GM21381 (cell line): ENCODE measurements around the gene CHD8.
"Not testable (repeated sequence)": the region's sequence is repeated elsewhere in the genome, so short reads cannot be mapped to it uniquely, and the experiment has no call there.

Experiments used
- ATAC-seq: cut with Tn5 transposase; IDR thresholded peaks from one replicate; pipeline ENCODE4 v1.9.1; 2021; ENCODE audit warnings: mild to moderate bottlenecking, moderate library complexity; ENCODE audit not compliant: unreplicated experiment

CHD8 gene, protein sequence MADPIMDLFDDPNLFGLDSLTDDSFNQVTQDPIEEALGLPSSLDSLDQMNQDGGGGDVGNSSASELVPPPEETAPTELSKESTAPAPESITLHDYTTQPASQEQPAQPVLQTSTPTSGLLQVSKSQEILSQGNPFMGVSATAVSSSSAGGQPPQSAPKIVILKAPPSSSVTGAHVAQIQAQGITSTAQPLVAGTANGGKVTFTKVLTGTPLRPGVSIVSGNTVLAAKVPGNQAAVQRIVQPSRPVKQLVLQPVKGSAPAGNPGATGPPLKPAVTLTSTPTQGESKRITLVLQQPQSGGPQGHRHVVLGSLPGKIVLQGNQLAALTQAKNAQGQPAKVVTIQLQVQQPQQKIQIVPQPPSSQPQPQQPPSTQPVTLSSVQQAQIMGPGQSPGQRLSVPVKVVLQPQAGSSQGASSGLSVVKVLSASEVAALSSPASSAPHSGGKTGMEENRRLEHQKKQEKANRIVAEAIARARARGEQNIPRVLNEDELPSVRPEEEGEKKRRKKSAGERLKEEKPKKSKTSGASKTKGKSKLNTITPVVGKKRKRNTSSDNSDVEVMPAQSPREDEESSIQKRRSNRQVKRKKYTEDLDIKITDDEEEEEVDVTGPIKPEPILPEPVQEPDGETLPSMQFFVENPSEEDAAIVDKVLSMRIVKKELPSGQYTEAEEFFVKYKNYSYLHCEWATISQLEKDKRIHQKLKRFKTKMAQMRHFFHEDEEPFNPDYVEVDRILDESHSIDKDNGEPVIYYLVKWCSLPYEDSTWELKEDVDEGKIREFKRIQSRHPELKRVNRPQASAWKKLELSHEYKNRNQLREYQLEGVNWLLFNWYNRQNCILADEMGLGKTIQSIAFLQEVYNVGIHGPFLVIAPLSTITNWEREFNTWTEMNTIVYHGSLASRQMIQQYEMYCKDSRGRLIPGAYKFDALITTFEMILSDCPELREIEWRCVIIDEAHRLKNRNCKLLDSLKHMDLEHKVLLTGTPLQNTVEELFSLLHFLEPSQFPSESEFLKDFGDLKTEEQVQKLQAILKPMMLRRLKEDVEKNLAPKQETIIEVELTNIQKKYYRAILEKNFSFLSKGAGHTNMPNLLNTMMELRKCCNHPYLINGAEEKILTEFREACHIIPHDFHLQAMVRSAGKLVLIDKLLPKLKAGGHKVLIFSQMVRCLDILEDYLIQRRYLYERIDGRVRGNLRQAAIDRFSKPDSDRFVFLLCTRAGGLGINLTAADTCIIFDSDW (N-terminal part only)

DNA sequence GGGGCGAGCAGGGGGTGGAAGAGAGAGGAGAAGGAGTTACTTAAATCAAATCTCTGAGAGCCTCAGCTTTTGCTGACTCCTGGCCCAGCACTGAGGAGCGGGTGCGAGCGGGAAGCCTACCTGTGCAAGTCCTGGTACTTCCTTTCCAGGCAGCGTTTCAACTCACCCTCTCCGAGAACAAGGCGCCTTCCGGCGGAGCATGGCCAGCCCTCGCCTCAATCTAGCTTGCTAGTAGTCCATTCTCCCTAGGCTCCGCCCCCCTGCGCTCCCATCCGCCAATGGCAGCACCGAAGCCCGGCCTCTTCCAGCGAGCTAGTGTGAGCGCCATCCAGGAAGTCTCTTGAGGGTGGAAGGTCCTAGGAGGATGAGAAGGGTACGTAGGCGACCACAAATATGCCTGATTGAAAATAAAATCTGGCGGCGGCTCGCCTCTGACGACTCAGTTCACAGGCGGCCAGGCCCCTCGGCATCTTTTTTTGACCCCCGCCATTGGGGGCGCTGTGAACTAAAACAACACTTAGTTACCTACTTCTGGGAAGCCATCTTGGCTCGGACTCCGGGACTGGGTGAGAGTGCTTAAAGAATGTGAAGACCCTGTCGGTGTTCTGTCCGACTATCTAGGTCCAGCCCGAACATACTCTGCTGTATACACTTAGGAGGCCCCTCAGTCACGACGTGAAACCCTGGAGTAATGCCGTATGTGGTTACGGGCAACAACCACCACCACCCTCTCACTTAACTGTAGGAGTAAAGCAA is at the start of gene CHD8:
Gene CHD8, minus strand, starts transcription at position 212 of the 756 bp plus-strand sequence. CDS start 24,480 bp downstream, outside the sequence.
- peak; percentile 98 for ATAC-seq

DNA sequence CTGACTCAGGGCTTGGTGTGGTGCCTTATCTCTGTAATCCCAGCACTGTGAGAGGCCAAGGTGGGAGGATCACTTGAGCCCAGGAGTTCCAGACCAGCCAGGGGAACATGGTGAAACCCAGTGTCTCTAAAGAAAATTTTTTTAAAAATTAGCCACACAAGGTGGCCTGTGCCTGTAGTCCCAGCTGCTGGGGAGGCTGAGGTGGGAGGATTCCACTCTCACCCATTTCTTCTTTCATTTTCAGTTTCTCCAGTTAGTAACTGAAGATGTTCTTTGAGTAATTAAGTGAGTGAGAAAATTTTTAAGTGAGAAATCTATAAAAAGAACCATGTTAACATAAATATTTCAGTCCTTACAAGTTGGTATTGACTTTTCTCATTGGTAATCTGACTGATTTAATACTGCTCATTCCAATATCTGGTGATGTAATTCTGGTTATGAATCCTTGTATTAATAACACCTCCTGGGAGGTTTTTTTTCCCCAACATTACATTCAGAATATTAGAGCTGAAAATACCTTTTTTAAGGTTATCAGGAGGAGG is 49.2 kb upstream of the CHD8 start:
- peak; percentile 83 for ATAC-seq

DNA sequence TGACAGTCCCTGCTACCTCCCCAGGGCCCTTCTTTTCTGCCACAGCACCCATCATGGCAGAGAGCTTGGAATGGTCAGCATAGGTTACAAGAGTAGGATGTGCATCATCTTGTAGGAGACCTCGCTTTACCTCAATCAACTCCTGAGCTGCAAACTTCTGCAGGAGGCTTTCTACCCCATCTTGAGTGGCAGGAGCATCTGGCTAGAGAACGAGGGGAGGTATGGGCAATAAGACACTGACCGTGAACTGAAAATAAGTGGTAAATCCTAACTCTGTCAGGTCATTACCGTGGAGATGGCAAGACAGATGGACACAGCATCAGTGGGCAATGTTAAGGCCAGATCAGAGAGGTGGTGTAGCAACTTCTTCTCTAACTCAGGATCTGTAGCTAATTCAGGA is 47.5 kb upstream of the CHD8 start:
- ATAC-seq, result no peak

DNA sequence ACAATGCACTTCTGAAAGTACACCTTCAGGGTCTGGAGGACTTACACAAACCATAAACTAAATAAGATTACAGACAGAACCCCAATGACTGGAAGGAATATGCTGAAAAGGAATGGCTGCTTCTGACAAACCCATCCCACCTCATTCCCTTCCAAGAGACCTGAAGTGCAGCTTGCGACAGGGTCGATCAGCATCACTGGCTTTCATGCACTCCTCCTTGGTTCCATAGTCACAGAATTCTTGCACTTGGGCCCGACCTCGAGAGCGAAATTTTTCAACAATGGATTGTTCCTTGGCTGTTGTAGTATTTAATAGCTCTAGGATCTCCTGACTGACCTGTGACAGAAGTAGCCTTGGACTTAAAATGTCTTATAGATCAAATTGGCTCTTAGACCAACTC is 45.6 kb upstream of the CHD8 start:
- ATAC-seq, result no peak

DNA sequence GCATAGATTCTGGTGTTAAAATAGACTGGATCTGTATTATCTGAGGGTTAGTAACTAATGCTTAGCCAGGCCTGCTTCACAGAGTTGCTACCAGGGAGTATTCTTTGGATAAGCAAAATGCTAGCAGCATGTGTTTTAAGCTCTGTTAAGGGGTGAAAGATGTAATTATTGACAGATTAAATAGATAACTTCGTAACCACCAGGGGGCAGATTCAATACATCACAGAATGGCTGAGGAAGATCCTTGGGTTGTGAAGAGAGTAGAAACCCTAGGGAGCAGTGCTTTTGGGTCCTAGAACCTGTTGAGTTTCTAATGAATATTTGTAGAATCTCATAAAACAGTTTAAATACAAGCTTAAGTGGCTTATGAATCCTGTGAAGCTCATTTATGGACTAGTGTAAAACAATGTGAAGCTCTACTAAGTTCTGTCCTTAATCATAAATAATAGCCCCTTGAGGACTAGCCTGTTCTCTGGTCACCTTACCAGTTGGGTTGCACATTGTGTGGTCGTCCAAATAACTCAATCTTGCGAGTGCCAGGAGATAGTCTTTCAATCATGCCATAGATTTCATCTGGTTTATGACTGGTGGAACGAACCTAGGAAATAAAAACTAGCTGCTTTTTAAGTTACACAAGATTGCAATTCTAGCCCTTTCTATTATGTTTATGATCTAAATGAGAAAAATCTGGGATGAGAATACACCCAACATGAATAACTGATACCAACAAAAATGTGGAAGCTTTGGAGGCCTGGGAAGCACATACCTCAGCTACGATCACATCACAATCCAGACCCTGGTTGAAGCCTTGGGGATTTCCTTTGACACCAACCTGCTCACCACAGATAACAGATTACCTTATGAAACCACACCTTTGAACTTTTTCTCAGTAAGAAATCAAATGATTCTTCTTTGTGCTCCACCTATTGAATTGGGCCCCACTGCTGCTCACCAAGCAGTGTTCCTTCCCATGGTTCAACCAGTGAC is 42.9 kb upstream of the CHD8 start:
- ATAC-seq, result peak; percentile 61

DNA sequence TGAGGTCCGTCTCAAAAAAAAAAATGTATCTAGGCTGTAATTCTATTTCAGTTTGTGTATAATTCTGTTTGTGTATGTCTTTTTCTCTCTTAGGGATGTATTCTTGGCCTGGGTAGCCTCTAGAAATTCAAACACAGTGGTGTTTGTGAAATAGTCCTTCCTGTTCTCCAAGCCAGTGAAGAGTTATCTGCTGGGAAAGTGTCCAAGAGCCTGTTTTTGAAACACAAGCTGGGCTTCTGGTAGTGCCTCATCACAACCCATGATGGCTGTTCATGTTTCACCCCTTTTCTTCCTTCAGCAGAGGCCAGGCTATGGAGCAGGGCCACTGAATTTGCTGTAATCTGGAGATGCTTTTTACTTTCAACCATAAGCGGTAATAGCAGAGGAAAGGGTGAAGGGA is 40.5 kb upstream of the CHD8 start:
- no peak for ATAC-seq

DNA sequence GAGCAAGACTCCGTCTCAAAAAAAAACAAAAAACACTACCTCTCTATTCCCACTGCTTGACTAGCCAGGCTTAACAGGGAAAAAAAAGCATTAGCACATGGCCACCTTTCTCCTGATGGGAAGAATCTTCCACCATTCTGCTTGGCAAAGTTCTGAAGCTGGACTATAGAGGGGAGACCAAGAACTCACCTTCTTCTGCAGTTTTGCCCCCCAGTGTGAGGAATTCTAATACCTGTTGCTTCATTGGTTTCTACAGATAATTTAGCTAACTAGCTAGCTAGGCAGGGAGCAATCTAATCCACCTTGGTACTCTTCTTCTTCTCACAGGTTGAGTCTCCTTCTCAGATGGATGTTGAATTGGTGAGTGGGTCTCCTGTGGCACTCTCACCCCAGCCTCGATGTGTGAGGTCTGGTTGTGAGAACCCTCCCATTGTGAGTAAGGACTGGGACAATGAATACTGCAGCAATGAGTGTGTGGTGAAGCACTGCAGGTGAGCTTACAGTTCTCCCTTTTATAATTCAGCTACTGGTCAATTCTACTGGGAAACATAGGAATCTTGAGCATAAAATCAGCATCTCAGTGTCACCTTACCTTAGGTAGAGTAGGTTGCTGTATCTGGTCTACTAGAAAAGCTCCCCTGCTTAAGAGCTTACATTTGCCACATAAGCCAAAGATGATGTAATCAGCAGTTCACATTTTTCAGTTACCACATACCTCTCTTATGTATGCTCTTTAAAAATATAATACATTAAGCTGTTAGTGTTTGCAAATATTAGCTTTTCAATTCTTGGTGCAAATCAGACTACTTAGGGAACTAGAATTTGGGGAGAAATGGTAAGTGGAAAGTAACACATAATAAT is 39.2 kb upstream of the CHD8 start:
- no peak for ATAC-seq

DNA sequence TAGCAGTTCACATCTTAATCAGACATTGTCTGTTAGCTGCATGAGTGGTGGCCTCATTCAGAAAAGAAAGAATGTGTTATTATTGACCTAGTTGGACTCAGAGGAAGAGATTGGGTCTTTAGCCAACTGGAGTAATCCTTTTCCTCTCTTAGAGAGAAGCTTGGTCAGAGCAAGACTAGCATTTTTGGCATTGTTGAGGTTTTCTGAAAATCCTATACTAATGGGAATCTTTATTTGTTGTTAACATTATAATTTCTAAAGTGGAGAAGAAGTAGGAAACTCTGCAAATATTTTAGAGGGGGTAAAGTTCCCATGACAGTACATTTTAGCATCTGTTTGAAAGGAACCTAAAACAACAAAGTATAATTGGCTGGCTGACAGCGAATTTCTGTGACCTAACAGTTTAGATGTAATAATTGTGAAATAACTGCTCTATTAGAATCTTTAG is 30.7 kb upstream of the CHD8 start:
- no peak for ATAC-seq

DNA sequence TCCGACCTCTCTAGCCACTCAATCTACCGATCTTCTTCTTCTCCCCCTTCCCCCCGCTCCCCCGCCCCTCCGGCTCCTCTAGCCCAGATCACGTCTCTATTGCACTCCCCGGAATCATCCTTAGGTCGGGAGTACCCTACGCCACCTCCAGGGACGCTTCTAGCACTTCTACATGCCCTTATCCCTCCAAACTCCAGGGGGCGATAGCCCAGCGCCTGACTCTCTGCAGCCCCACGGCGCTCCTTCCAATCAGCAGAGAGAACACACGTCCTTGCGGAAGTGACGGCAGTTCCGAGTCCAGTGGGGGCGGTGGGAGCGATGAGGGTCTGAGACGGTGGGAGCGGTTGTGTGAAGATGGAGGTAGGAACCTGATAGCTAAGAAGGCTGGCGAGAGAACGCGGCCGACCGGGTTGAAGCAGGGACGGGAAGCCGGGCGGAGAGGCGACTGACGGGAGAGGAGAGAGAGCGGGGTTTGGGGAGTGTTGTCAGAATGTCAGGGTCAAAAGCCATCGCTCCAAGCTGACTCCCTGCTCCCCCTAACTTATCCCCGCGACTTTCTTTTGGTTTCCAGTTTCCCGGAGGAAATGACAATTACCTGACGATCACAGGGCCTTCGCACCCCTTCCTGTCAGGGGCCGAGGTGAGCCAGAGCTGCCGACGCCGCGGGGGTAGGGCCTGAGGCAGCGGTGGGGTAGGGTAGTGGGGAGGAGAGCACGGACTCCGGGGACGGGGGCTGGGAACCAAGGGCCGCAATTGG is 21.2 kb upstream of the CHD8 start, which contains the start of the genes RAB2B and TOX4:
Gene RAB2B, minus strand, starts transcription at position 35 of the 757 bp plus-strand sequence. CDS start 87 bp downstream, outside the sequence.
Gene TOX4, plus strand, starts transcription at position 271 of the 757 bp plus-strand sequence. Its CDS starts 84 bp downstream, at position 355.
- ATAC-seq, result peak; percentile 100

DNA sequence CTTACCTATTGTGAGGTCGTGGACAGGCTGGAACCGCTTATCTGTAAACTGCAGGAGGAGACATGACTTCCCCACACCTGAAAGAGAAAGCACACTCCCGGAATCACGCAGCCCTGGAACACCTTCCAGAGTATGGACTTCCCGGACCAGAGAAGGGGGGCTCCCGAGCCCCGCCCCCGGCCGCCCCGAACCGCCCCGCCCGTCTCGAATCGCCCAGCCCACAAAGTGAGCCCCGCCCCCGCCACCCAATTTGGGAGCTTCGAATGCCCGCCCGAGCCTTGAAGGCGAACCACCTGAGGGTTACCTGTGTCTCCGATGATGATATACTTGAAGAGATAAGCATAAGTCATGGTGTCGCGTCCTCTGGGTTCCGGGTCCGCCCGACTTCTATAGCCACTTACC is 20.6 kb upstream of the CHD8 start:
- peak; percentile 34 for ATAC-seq

DNA sequence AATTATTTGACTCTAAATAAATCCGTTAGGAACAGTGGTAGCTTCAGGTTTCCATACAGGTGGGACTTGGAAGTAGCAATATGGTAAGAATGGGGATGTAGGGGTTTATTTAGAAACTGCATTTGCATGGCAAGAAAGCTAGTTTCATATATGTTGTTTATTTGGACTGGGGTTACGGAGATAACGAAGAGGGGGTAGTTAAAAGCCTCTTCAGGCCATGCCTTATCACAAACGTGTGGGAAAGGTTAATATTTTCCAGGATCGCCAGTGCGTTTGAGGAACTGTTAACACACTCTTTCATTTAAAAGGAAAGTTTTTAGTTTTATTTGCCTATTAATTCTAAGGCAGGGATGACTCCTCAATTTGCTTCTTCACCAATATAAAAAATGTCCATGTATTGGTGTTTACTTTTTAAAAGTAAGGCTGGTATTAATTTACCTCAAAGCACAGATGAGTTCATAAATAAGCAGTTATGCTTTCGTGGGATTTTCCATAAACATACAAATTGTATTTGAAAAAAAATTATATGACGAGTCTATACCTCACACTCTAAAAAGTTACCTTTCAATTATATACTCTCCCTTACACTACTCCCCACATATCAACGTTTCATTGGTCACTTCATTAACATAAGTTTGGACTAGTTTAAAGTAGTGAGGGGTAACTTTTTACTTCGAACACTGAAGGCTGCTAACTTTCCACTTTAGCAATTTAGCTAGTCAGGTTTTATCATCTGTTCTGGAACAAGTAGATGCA is 20.0 kb upstream of the CHD8 start:
- no peak for ATAC-seq

DNA sequence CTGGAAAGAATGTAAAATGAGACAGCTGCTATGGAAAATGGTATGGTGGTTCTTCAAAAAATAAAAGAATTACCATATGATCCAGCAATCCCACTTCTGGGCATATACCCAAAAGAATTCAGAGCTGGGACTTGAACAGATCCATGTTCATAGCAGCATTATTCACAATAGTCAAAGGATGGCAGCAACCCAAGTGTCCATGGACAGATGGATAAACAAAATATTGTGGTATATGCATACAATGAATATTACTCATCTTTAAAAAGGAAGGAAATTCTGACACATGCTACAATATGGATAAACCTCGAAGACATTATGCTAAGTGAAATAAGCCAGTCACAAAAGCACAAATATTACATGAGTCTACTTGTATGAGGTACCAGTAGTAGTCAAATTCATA is 11.7 kb upstream of the CHD8 start:
- no peak for ATAC-seq

DNA sequence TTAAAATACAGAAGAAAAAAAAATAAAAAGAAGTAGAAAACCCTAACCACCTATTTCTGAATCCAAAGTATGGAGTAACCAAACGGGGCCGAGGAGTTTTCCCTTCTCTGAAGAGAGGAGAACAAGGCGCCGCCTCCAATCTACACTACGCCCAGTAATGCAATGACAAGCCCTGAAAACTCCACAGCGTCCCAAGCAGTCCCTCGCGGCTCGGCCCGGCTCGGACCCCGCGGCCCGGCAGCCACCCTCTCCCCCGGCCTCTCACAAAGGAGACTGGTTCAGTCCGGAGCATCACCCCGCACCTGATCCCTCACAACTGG is 371 bp downstream of the CHD8 start:
- peak; percentile 23 for ATAC-seq

DNA sequence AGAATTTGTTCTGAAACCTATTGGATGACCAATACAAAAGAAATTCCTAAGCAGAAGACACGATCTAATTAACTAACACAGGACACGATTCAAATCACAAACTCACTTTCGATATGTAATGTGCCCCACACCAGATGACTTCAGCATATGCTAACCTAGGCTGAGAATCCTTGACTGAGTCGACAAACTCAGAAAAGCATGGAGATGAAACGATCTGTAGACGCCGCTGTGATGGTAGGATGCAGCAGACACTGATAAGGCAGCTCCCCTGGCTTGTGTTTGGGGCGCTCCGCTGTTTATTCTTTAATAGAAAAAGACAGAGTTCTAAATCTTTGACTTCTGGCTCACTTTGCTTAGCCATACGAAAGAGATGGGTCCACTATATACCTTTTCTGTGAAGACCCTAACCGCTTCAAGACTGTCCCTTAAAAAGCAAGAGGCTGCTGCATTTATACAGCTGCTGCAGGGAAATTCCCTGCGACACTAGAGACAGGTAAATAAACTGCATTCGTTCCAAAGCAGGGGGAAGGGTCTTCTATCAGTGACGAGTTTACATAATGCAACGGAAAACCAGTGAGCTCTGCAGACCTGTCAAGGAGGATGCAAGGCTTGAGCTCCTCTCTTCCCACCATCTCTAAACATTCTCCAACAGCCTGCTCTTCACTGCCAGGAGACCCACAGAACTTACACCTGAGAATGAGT is 929 bp downstream of the CHD8 start:
- ATAC-seq, result no peak

DNA sequence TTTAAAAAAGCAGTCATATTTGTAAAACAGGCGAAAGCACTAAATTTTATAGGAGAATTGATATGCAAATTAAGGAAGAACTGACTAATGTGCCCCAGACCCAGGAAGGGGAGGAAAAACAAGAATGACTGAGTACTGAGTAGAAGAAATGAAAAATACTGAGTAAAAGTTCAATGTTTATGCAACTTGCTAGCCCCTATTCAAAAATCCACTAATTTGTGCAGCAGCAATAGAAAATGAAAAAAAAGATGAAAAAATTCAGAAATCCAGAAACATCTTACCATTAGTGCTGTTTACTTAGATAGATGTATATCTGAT is 6.1 kb downstream of the CHD8 start:
- ATAC-seq, result no peak

DNA sequence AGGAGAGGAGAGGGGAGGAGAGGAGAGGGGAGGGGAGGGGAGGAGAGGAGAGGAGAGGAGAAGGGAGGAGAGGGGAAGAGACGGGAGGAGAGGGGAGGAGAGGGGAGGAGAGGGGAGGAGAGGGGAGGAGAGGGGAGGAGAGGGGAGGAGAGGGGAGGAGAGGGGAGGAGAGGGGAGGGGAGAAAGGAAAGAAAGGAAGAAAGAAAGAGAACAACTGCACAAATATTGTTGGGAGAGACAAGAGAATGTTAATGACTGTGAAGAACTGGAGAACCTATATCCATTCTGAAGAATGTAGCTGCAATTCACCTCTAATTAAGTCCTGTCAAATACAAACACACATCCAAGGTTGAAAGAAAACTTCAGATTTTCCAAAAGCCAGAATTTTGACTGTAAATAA is 13.3 kb downstream of the CHD8 start:
- not testable (repeated sequence) for ATAC-seq
